ENCODE results near the gene POC1A. TPM values are rescaled to one million over a fixed set of nuclear protein-coding genes. Genes with fewer than 3 reads are reported as not detected.

POC1A gene
- total RNA-seq, 1 donor from 2014 or later = 30.1 TPM

DNA sequence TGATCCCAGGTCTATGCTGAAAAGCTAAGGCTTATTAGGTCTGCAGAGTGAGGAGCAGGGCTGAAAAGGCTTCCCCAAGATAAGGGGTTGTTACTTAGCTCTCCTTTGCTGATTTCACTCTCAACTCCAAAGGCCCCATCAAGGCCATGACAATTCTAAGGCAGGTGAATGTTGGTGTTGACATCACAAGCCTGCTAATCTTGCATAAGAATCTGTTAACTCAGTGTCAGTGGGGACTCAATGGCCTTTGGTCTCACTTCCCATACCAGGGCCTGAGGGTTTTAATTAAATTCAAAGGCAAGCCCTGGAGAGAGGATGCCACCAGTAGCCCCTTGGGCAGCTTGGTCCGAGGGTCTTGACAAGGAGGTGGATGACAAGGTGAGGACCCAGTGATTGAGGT is 34.3 kb upstream of the POC1A start:
- no peak overlapping the region for H3K27ac Mint-ChIP-seq (ENCODE audit: unreplicated experiment)
- no peaks in the 10 kb centered on the region for H3K36me3 Mint-ChIP-seq (ENCODE audit: low read depth)
- H3K9me3 Mint-ChIP-seq = no peaks in the 10 kb centered on the region
- no peak for TF ChIP-seq CTCF (conservative IDR thresholded peaks at IDR 0.05)
- H3K4me1 Mint-ChIP-seq = peaks cover 11% of the 10 kb centered on the region
- no peaks in the 10 kb centered on the region for H3K27me3 Mint-ChIP-seq (ENCODE audit: low read depth)
- DNase-seq (ENCODE audit: low read depth, low spot score) = no peak
- no peak overlapping the region for H3K4me3 Mint-ChIP-seq

DNA sequence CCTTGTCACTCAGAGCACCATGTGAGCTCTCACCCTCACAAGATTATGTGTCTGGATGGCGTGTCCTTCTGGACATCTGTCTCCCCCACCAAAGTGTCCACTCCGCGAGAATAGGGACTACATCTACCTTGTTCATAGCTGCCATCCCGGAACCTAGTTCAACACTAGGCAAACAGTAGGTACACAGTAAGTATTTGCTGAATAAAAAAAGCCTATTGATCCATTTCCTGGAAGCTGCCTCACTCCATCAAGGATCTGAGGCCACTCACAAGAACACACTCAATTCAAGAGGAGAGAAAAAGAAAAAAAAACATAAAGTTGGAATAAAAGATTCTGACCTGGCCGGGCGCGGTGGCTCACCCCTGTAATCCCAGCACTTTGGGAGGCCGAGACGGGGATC is 32.5 kb upstream of the POC1A start:
- H3K27me3 Mint-ChIP-seq (ENCODE audit: low read depth) = no peaks in the 10 kb centered on the region
- TF ChIP-seq CTCF (conservative IDR thresholded peaks at IDR 0.05) = no peak
- H3K4me3 Mint-ChIP-seq = no peak overlapping the region
- no peak overlapping the region for H3K27ac Mint-ChIP-seq (ENCODE audit: unreplicated experiment)
- no peaks in the 10 kb centered on the region for H3K9me3 Mint-ChIP-seq
- H3K36me3 Mint-ChIP-seq (ENCODE audit: low read depth) = no peaks in the 10 kb centered on the region
- H3K4me1 Mint-ChIP-seq = peaks cover 11% of the 10 kb centered on the region
- DNase-seq (ENCODE audit: low read depth, low spot score) = no peak

GRCh38 chr3:52185837-52186236 is 31.6 kb upstream of the POC1A start:
- Mint-ChIP-seq H3K27ac (ENCODE audit: unreplicated experiment) (no peak overlapping the region), H3K4me1 (peaks cover 9% of the 10 kb centered on the region), H3K27me3 (ENCODE audit: low read depth) (no peaks in the 10 kb centered on the region), H3K9me3 (no peaks in the 10 kb centered on the region), H3K36me3 (ENCODE audit: low read depth) (no peaks in the 10 kb centered on the region), H3K4me3 (no peak overlapping the region)
- no peak for DNase-seq (ENCODE audit: low read depth, low spot score)
- no peak for TF ChIP-seq CTCF (conservative IDR thresholded peaks at IDR 0.05)

GRCh38 chr3:52185311-52185710 is 31.1 kb upstream of the POC1A start:
- no peaks in the 10 kb centered on the region for H3K9me3 Mint-ChIP-seq
- H3K27ac Mint-ChIP-seq (ENCODE audit: unreplicated experiment) = no peak overlapping the region
- H3K36me3 Mint-ChIP-seq (ENCODE audit: low read depth) = no peaks in the 10 kb centered on the region
- H3K4me1 Mint-ChIP-seq = peaks cover 7% of the 10 kb centered on the region
- H3K27me3 Mint-ChIP-seq (ENCODE audit: low read depth) = no peaks in the 10 kb centered on the region
- H3K4me3 Mint-ChIP-seq = no peak overlapping the region
- DNase-seq (ENCODE audit: low read depth, low spot score) = no peak
- no peak for TF ChIP-seq CTCF (conservative IDR thresholded peaks at IDR 0.05)

DNA sequence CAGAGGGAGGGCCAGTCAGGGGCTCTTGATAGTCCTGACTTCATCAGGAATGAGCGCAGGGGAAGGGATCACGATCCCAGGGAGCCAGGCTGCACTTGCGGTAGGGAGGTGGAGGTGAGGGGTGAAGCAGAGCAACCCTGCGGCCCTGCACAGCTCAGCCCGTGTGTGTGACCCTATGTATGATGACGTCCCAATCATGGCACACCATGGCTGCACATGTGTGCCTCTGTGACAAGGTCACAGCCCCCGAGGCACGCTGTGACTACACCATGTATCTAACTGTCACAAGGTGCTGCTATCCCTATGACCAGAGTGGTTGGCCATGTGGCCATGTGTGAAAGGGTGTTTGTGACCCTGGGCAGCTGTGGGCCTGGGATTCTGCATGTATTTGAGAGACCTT is 30.5 kb upstream of the POC1A start:
- H3K27ac Mint-ChIP-seq (ENCODE audit: unreplicated experiment) = no peak overlapping the region
- no peak overlapping the region for H3K4me3 Mint-ChIP-seq
- no peaks in the 10 kb centered on the region for H3K27me3 Mint-ChIP-seq (ENCODE audit: low read depth)
- H3K4me1 Mint-ChIP-seq = peaks cover 10% of the 10 kb centered on the region
- no peak for DNase-seq (ENCODE audit: low read depth, low spot score)
- no peak for TF ChIP-seq CTCF (conservative IDR thresholded peaks at IDR 0.05)
- H3K9me3 Mint-ChIP-seq = no peaks in the 10 kb centered on the region
- no peaks in the 10 kb centered on the region for H3K36me3 Mint-ChIP-seq (ENCODE audit: low read depth)
